GM18867 (cell line): ENCODE data around the gene SPATA2.
"Not testable (repeated sequence)": the region's sequence is repeated elsewhere in the genome, so short reads cannot be mapped to it uniquely, and the experiment has no call there.

Experiments used
- ATAC-seq: cut with Tn5 transposase; IDR thresholded peaks from one replicate; pipeline ENCODE4 v1.9.1; 2021; ENCODE audit warnings: mild to moderate bottlenecking, moderate library complexity; ENCODE audit not compliant: unreplicated experiment

SPATA2 gene

GRCh38 chr20:49915380-49916145 is at the start of gene SPATA2:
Gene SPATA2, minus strand, starts transcription at chr20:49915529. Its CDS starts 7,039 bp downstream, at chr20:49908490.
- ATAC-seq: peak; percentile 81

- no peak for ATAC-seq
These were observed 46.1 kb upstream of the SPATA2 start for GRCh38 chr20:49961413-49961812.

GRCh38 chr20:49957089-49957938 is 42.0 kb upstream of the SPATA2 start:
- ATAC-seq: not testable (repeated sequence)

- ATAC-seq: no peak
These were observed 41.4 kb upstream of the SPATA2 start for GRCh38 chr20:49956689-49957088.

GRCh38 chr20:49955830-49956396 is 40.6 kb upstream of the SPATA2 start:
- not testable (repeated sequence) for ATAC-seq

- ATAC-seq: no peak
These were observed 39.8 kb upstream of the SPATA2 start for GRCh38 chr20:49955167-49955566.

GRCh38 chr20:49951151-49951550 is 35.8 kb upstream of the SPATA2 start:
- ATAC-seq: no peak

- ATAC-seq: no peak
These were observed 33.6 kb upstream of the SPATA2 start for GRCh38 chr20:49948809-49949507.

GRCh38 chr20:49948178-49948577 is 32.8 kb upstream of the SPATA2 start:
- ATAC-seq: no peak

GRCh38 chr20:49945701-49946477 is 30.6 kb upstream of the SPATA2 start:
- no peak for ATAC-seq

- no peak for ATAC-seq
These were observed 30.0 kb upstream of the SPATA2 start for GRCh38 chr20:49945306-49945700.

- no peak for ATAC-seq
These were observed 27.6 kb upstream of the SPATA2 start for GRCh38 chr20:49942942-49943341.

GRCh38 chr20:49942303-49942702 is 27.0 kb upstream of the SPATA2 start:
- ATAC-seq: no peak

GRCh38 chr20:49941456-49941855 is 26.1 kb upstream of the SPATA2 start:
- no peak for ATAC-seq

GRCh38 chr20:49938173-49939163 is 23.1 kb upstream of the SPATA2 start:
- no peak for ATAC-seq

- ATAC-seq: no peak
These were observed 21.9 kb upstream of the SPATA2 start for GRCh38 chr20:49937027-49937929.

- peak; percentile 64 for ATAC-seq
These were observed 21.1 kb upstream of the SPATA2 start, which contains the start of gene RNF114 for GRCh38 chr20:49936153-49937026. Gene RNF114, plus strand, starts transcription at chr20:49936397. Its CDS starts 16 bp downstream, at chr20:49936413.
